ENCODE data around the gene LHFPL2. TPM values are rescaled to one million over a fixed set of nuclear protein-coding genes. Genes with fewer than 3 reads are reported as not detected.

Gene LHFPL2
- total RNA-seq, 2 experiments from 2014 or later, result 0.19 to 0.25 TPM

DNA sequence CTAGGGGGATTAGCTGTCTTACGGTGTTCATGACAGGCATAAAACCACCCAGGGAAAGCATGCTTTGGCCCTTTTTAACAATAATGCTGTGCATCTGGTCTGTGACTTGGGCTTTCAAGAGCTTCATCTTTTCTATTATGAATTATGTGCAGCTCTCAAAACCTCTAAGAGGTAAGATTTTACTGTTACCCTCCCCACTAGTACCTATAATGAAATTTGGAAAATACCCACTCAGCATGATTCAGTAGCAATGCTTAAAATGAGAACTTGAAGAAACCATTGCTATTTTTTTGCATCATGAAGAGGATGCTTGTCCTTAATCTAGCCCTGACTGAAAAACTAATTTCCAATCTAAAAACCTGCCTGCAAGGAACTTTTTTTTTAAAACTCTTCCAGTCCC, 5.8 kb upstream of the LHFPL2 start:
- Histone ChIP-seq H3K9me3 (ENCODE audit: control insufficient read depth in 1 of 2, insufficient read depth in 1 of 2, low read length in 2 of 2) (no peaks in the 10 kb centered on the region), H3K27ac (ENCODE audit: low read depth in 1 of 2, low read length in 2 of 2) (no peak overlapping the region), H3K4me3 (ENCODE audit: low read length) (no peak overlapping the region), H3K36me3 (ENCODE audit: insufficient read depth, low read length) (no peaks in the 10 kb centered on the region), H3K4me1 (ENCODE audit: insufficient read depth, low read length) (peaks cover under 1% of the 10 kb centered on the region), H3K27me3 (ENCODE audit: control insufficient read depth in 1 of 2, insufficient read depth in 2 of 2, low read length in 2 of 2) (peaks cover 7% of the 10 kb centered on the region in 2 experiments)
- H3K9me3 Mint-ChIP-seq, result no peaks in the 10 kb centered on the region
- no peak overlapping the region for H3K4me3 Mint-ChIP-seq
- intact Hi-C loops (cut with DNase I, micrococcal nuclease), result no loop called here
- ChIA-PET POLR2A (no interaction called here), CTCF (no interaction called here)
- H3K27me3 Mint-ChIP-seq, result peaks cover 42% of the 10 kb centered on the region
- H3K27ac Mint-ChIP-seq, result no peak overlapping the region
- peaks cover 7% of the 10 kb centered on the region for H3K4me1 Mint-ChIP-seq (ENCODE audit: low read depth)
- ATAC-seq (ENCODE audit: poor library complexity) (no peak), DNase-seq (no peak)
- H3K36me3 Mint-ChIP-seq (ENCODE audit: low read depth), result no peaks in the 10 kb centered on the region
- TF ChIP-seq, protein P1, sequence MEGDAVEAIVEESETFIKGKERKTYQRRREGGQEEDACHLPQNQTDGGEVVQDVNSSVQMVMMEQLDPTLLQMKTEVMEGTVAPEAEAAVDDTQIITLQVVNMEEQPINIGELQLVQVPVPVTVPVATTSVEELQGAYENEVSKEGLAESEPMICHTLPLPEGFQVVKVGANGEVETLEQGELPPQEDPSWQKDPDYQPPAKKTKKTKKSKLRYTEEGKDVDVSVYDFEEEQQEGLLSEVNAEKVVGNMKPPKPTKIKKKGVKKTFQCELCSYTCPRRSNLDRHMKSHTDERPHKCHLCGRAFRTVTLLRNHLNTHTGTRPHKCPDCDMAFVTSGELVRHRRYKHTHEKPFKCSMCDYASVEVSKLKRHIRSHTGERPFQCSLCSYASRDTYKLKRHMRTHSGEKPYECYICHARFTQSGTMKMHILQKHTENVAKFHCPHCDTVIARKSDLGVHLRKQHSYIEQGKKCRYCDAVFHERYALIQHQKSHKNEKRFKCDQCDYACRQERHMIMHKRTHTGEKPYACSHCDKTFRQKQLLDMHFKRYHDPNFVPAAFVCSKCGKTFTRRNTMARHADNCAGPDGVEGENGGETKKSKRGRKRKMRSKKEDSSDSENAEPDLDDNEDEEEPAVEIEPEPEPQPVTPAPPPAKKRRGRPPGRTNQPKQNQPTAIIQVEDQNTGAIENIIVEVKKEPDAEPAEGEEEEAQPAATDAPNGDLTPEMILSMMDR (IDR thresholded peaks at IDR 0.05), result no peak

DNA sequence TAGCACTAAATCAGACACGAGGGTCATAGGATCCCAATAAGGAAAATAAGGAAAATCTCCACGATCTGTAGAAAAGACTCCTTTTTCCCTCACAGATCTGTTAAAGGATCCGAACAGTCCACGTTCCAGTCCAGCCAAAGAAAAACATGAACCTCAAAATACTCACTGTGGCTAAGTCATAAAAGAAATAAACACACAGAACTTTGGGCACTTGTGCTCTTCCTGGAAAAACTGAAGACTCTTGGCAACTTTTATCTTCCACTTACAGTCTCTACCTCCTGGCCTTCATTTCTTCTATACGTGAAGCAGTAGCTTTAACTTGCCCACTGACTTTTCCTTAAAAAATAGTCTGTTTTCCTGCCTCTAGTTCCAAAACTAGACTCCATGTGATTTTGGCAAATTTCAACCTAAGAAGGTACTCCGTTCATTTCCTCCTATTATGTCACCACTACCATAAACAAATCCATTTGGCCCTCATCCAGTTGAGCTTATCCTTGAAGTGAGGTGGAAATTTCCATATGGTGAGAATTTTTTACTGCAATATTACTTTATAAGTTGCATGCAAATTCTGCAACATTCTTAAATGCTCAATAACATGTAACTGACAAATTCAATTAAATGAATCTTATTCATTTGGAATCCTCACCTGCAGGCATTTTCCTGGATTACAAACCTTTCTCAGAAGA, 5.3 kb upstream of the LHFPL2 start:
- Mint-ChIP-seq H3K4me3 (no peak overlapping the region), H3K27ac (no peak overlapping the region), H3K36me3 (ENCODE audit: low read depth) (no peaks in the 10 kb centered on the region), H3K27me3 (peaks cover 44% of the 10 kb centered on the region), H3K9me3 (no peaks in the 10 kb centered on the region), H3K4me1 (ENCODE audit: low read depth) (peaks cover 7% of the 10 kb centered on the region)
- TF ChIP-seq, protein P1 (IDR thresholded peaks at IDR 0.05), result no peak
- ATAC-seq (ENCODE audit: poor library complexity) (no peak), DNase-seq (no peak)
- POLR2A ChIA-PET, result no interaction called here
- Histone ChIP-seq H3K9me3 (ENCODE audit: control insufficient read depth in 1 of 2, insufficient read depth in 1 of 2, low read length in 2 of 2) (no peaks in the 10 kb centered on the region), H3K27me3 (ENCODE audit: control insufficient read depth in 1 of 2, insufficient read depth in 2 of 2, low read length in 2 of 2) (peaks cover 9 to 12% of the 10 kb centered on the region in 2 experiments), H3K27ac (ENCODE audit: low read depth in 1 of 2, low read length in 2 of 2) (no peak overlapping the region), H3K4me1 (ENCODE audit: insufficient read depth, low read length) (peaks cover 6% of the 10 kb centered on the region), H3K4me3 (ENCODE audit: low read length) (no peak overlapping the region), H3K36me3 (ENCODE audit: insufficient read depth, low read length) (no peaks in the 10 kb centered on the region)
- intact Hi-C loops (cut with DNase I, micrococcal nuclease), result no loop called here
- CTCF ChIA-PET, result no interaction called here

DNA sequence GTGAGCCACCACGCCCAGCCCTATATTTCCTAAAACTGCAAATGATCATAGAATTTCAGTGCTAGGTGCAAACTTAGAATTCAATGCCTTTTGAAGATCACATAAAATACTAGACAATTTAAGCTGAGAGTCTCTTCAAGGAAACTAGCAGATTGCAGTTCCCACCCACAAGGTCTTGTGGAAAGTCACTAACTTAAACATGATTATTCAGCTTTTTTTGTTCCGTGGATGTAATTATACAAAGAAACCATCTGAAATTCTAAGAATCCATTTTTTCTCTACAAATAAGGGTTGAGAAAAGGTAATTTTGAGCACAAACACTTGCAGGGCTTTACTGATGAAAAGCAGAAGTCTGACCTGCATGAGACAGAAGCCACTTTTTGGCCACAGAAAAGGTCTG, 4.5 kb upstream of the LHFPL2 start:
- no peak for ATAC-seq (ENCODE audit: poor library complexity)
- no peak for DNase-seq
- Mint-ChIP-seq H3K27ac (no peak overlapping the region), H3K4me1 (ENCODE audit: low read depth) (peaks cover 7% of the 10 kb centered on the region), H3K36me3 (ENCODE audit: low read depth) (no peaks in the 10 kb centered on the region), H3K4me3 (no peak overlapping the region), H3K27me3 (peaks cover 38% of the 10 kb centered on the region), H3K9me3 (no peaks in the 10 kb centered on the region)
- TF ChIP-seq, protein P1 (IDR thresholded peaks at IDR 0.05), result no peak
- H3K36me3 ChIP-seq (ENCODE audit: insufficient read depth, low read length), result no peaks in the 10 kb centered on the region
- no peak overlapping the region for H3K27ac ChIP-seq (ENCODE audit: low read depth in 1 of 2, low read length in 2 of 2)
- intact Hi-C loops (cut with DNase I, micrococcal nuclease), result no loop called here
- H3K4me1 ChIP-seq (ENCODE audit: insufficient read depth, low read length), result peaks cover 7% of the 10 kb centered on the region
- H3K27me3 ChIP-seq (ENCODE audit: control insufficient read depth in 1 of 2, insufficient read depth in 2 of 2, low read length in 2 of 2), result peaks cover 9 to 13% of the 10 kb centered on the region in 2 experiments
- CTCF ChIA-PET, result no interaction called here
- peaks cover 0 to under 1% of the 10 kb centered on the region in 2 experiments for H3K9me3 ChIP-seq (ENCODE audit: control insufficient read depth in 1 of 2, insufficient read depth in 1 of 2, low read length in 2 of 2)
- no peak overlapping the region for H3K4me3 ChIP-seq (ENCODE audit: low read length)
- POLR2A ChIA-PET, result no interaction called here
